H9 (cell line): Measurements from ENCODE around the gene FARSA. TPM values are rescaled to one million over a fixed set of nuclear protein-coding genes. Genes with fewer than 3 reads are reported as not detected.

Experiments
- DNase-seq: peaks from one replicate; pipeline ENCODE4 v3.0.0-alpha.2; 2017
- H2AFZ ChIP-seq: one replicate; pipeline ENCODE4 v1.6.1; 2013; ENCODE audit warnings: mild to moderate bottlenecking, low read length, control low read depth, moderate library complexity
- H2AK5ac ChIP-seq: 2 replicates; pipeline ENCODE4 v1.6.1; 2013; ENCODE audit warnings: low read length, control low read depth, mixed read lengths; ENCODE audit not compliant: insufficient read length
- H2BK120ac ChIP-seq: one replicate; pipeline ENCODE4 v1.6.1; 2013; ENCODE audit warnings: low read depth, mild to moderate bottlenecking, low read length, control low read depth, inconsistent platforms; ENCODE audit not compliant: poor library complexity, severe bottlenecking
- H2BK12ac ChIP-seq: 2 replicates; pipeline ENCODE4 v1.6.1; 2013; ENCODE audit warnings: low read length, control low read depth, mixed read lengths, low read depth; ENCODE audit not compliant: insufficient read length
- H2BK15ac ChIP-seq: 2 replicates; pipeline ENCODE4 v1.6.1; 2013; ENCODE audit warnings: low read depth, low read length, control low read depth
- H2BK20ac ChIP-seq: one replicate; pipeline ENCODE4 v1.6.1; 2013; ENCODE audit warnings: low read depth, mild to moderate bottlenecking, low read length, control low read depth, inconsistent platforms; ENCODE audit not compliant: poor library complexity, severe bottlenecking
- H2BK5ac ChIP-seq: 2 replicates; pipeline ENCODE4 v1.6.1; 2013; ENCODE audit warnings: low read length, control low read depth, mixed read lengths; ENCODE audit not compliant: insufficient read length
- H3K14ac ChIP-seq: 2 replicates; pipeline ENCODE4 v1.6.1; 2013; ENCODE audit warnings: low read length, control low read depth; ENCODE audit not compliant: insufficient read depth
- H3K18ac ChIP-seq: 2 replicates; pipeline ENCODE4 v1.6.1; 2013; ENCODE audit warnings: low read depth, mild to moderate bottlenecking, mixed read lengths, low read length, control low read depth; ENCODE audit not compliant: insufficient read length
- H3K23ac ChIP-seq: 2 replicates; pipeline ENCODE4 v1.6.1; 2013; ENCODE audit warnings: low read length, control low read depth, mixed read lengths, low read depth; ENCODE audit not compliant: insufficient read length
- H3K23me2 ChIP-seq: 2 replicates; pipeline ENCODE4 v1.6.1; 2013; ENCODE audit warnings: low read depth, mild to moderate bottlenecking, mixed read lengths, low read length, control low read depth; ENCODE audit not compliant: insufficient read length, poor library complexity, severe bottlenecking
- H3K27ac ChIP-seq: 2 replicates; pipeline ENCODE4 v1.5.1; 2013; ENCODE audit warnings: low read length, control low read depth, mixed read lengths, low read depth; ENCODE audit not compliant: insufficient read length
- H3K27me3 ChIP-seq: 2 replicates; pipeline ENCODE4 v1.6.1; 2013; ENCODE audit warnings: low read length, control low read depth, inconsistent platforms; ENCODE audit not compliant: insufficient read depth
- H3K4ac ChIP-seq: 2 replicates; pipeline ENCODE4 v1.6.1; 2013; ENCODE audit warnings: low read depth, mild to moderate bottlenecking, control low read depth, inconsistent platforms, low read length, moderate library complexity
- H3K4me1 ChIP-seq: 2 replicates; pipeline ENCODE4 v1.6.1; 2013; ENCODE audit warnings: low read length, control low read depth, inconsistent platforms; ENCODE audit not compliant: insufficient read depth
- H3K4me2 ChIP-seq: 2 replicates; pipeline ENCODE4 v1.6.1; 2013; ENCODE audit warnings: low read length, control low read depth, mixed read lengths; ENCODE audit not compliant: insufficient read length, insufficient read depth
- H3K56ac ChIP-seq: 2 replicates; pipeline ENCODE4 v1.6.1; 2013; ENCODE audit warnings: low read depth, mild to moderate bottlenecking, mixed read lengths, low read length, control low read depth; ENCODE audit not compliant: insufficient read length
- H3K79me1 ChIP-seq: 2 replicates; pipeline ENCODE4 v1.6.1; 2013; ENCODE audit warnings: low read depth, mild to moderate bottlenecking, moderate library complexity, low read length, control low read depth, inconsistent platforms; ENCODE audit not compliant: insufficient read depth, poor library complexity, severe bottlenecking
- H3K79me2 ChIP-seq: 2 replicates; pipeline ENCODE4 v1.6.1; 2013; ENCODE audit warnings: low read length, control low read depth, inconsistent platforms; ENCODE audit not compliant: insufficient read depth
- H3K9ac ChIP-seq: 2 replicates; pipeline ENCODE4 v1.6.1; 2013; ENCODE audit warnings: low read length, control low read depth, mixed read lengths; ENCODE audit not compliant: insufficient read length; ENCODE audit errors: extremely low read depth
- H3K9me3 ChIP-seq: one replicate; pipeline ENCODE4 v1.6.1; 2013; ENCODE audit warnings: low read depth, low read length, inconsistent platforms; ENCODE audit not compliant: control insufficient read depth
- H3T11ph ChIP-seq: one replicate; pipeline ENCODE4 v1.6.1; 2013; ENCODE audit warnings: mild to moderate bottlenecking, low read length, control low read depth, inconsistent platforms
- H4K20me1 ChIP-seq: one replicate; pipeline ENCODE4 v1.6.1; 2013; ENCODE audit not compliant: control insufficient read depth, insufficient read length, insufficient read depth
- H4K5ac ChIP-seq: 2 replicates; pipeline ENCODE4 v1.6.1; 2013; ENCODE audit warnings: low read depth, mild to moderate bottlenecking, mixed read lengths, low read length, control low read depth; ENCODE audit not compliant: insufficient read length
- H4K8ac ChIP-seq: replicated peaks from 2 replicates; pipeline ENCODE4 v1.6.1; 2013; ENCODE audit warnings: low read length, control low read depth, mixed read lengths, low read depth; ENCODE audit not compliant: insufficient read length
- H4K91ac ChIP-seq: 2 replicates; pipeline ENCODE4 v1.6.1; 2013; ENCODE audit warnings: low read depth, mild to moderate bottlenecking, moderate library complexity, mixed read lengths, low read length, control low read depth; ENCODE audit not compliant: insufficient read length
- H3K27ac Mint-ChIP-seq, 3 experiments: 2 replicates in 2 of 3; 3 replicates in 1 of 3; pipeline ENCODE4 v1.8.0; 2020 to 2021; ENCODE audit warnings: mixed read lengths in 3 of 3, mild to moderate bottlenecking in 1 of 3, moderate library complexity in 1 of 3
- H3K27me3 Mint-ChIP-seq: 2 replicates; pipeline ENCODE4 v1.8.0; 2021; ENCODE audit warnings: low read depth, mild to moderate bottlenecking, moderate library complexity, mixed read lengths
- H3K36me3 Mint-ChIP-seq, 3 experiments: 2 replicates in 2 of 3; 3 replicates in 1 of 3; pipeline ENCODE4 v1.8.0; 2020 to 2021; ENCODE audit warnings: low read depth in 3 of 3, mixed read lengths in 3 of 3; ENCODE audit not compliant: insufficient read depth in 1 of 3
- H3K4me1 Mint-ChIP-seq, 2 experiments: 2 replicates each; pipeline ENCODE4 v1.8.0; 2020; ENCODE audit warnings: mixed read lengths in 2 of 2
- H3K4me3 Mint-ChIP-seq, 2 experiments: 2 replicates in 1 of 2; 3 replicates in 1 of 2; pipeline ENCODE4 v1.8.0; 2020 to 2021; ENCODE audit warnings: mild to moderate bottlenecking in 2 of 2, mixed read lengths in 2 of 2, moderate library complexity in 1 of 2
- H3K9me3 Mint-ChIP-seq, 2 experiments: 2 replicates in 1 of 2; 3 replicates in 1 of 2; pipeline ENCODE4 v1.8.0; 2020; ENCODE audit warnings: mild to moderate bottlenecking in 2 of 2, mixed read lengths in 2 of 2, moderate library complexity in 1 of 2
- WGBS: extraction: QIAGEN DNeasy Blood & Tissue Kit; methylation state at CpG from one replicate; pipeline ENCODE4 v1.1.7; 2013; ENCODE audit warnings: missing lambda C conversion rate, low lambda C conversion rate, mixed read lengths; ENCODE audit not compliant: insufficient read length; ENCODE audit errors: extremely low coverage; 5-methylcytosine and 5-hydroxymethylcytosine counted together
- total RNA-seq: library from RNA; stranded (reverse); gene quantifications from 2 replicates; pipeline ENCODE4 v1.2.1, GENCODE V29; 2021
- TF ChIP-seq, protein P1 (sequence below): fragments of 200-600 bp; sonication (generic); conservative IDR thresholded peaks from 3 replicates; pipeline ENCODE4 v1.8.0; 2021; ENCODE audit warnings: antibody characterized with exemption, mild to moderate bottlenecking

The FARSA gene
- total RNA-seq, 1 experiment from 2014 or later, result 110 TPM

DNA sequence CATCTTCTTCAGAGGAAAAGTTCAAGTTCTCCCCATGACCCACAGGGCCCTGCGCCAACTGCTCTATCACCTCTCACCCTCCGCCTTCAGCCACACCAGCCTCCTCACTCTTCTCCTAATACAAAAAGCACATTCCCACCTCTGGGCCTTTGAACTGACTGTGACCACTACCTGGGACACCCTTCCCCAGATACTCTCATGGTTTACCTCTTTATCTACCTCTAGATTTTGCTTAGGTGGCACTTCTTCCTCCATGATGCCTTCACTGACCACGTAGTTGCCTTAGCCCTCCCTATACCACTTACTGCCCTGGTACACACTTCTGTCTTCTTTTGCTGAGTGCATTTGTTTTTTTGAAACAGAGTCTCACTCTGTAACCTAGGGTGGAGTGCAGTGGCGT, 10.6 kb downstream of the FARSA start:
- Histone ChIP-seq H4K91ac (no peak overlapping the region), H2BK5ac (no peak overlapping the region), H2BK15ac (no peak overlapping the region), H2BK12ac (no peak overlapping the region), H3K18ac (no peak overlapping the region), H3K4ac (no peak overlapping the region), H3K27ac (no peak overlapping the region), H3K4me2 (no peak overlapping the region), H2BK120ac (no peak overlapping the region), H3K14ac (no peak overlapping the region), H3K79me2 (no peaks in the 10 kb centered on the region), H3K27me3 (peaks cover 5% of the 10 kb centered on the region; the same call in 1 of the 2 replicates), H3K56ac (no peak overlapping the region), H2BK20ac (no peak overlapping the region), H4K8ac (no peak overlapping the region), H4K5ac (no peak overlapping the region), H3K4me1 (no peaks in the 10 kb centered on the region), H3T11ph (no peak overlapping the region), H3K23me2 (no peaks in the 10 kb centered on the region), H2AFZ (no peak overlapping the region), H3K79me1 (no peaks in the 10 kb centered on the region), H2AK5ac (no peak overlapping the region), H3K9ac (no peak overlapping the region), H3K9me3 (no peaks in the 10 kb centered on the region), H4K20me1 (peaks cover 5% of the 10 kb centered on the region), H3K23ac (no peak overlapping the region)
- TF ChIP-seq, protein P1, sequence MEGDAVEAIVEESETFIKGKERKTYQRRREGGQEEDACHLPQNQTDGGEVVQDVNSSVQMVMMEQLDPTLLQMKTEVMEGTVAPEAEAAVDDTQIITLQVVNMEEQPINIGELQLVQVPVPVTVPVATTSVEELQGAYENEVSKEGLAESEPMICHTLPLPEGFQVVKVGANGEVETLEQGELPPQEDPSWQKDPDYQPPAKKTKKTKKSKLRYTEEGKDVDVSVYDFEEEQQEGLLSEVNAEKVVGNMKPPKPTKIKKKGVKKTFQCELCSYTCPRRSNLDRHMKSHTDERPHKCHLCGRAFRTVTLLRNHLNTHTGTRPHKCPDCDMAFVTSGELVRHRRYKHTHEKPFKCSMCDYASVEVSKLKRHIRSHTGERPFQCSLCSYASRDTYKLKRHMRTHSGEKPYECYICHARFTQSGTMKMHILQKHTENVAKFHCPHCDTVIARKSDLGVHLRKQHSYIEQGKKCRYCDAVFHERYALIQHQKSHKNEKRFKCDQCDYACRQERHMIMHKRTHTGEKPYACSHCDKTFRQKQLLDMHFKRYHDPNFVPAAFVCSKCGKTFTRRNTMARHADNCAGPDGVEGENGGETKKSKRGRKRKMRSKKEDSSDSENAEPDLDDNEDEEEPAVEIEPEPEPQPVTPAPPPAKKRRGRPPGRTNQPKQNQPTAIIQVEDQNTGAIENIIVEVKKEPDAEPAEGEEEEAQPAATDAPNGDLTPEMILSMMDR, result no peak
- Mint-ChIP-seq H3K36me3 (peaks cover 44 to 55% (median 49%) of the 10 kb centered on the region in 3 experiments; a peak in 6 of 7 replicates), H3K27me3 (peaks cover 15% of the 10 kb centered on the region), H3K9me3 (peaks cover 7 to 8% of the 10 kb centered on the region in 2 experiments), H3K27ac (no peak overlapping the region), H3K4me1 (0 out of 4 replicates have a peak, but pooled peaks cover 0 to 6% of the 10 kb centered on the region in 2 experiments), H3K4me3 (peak overlapping the region in 1 of 2 experiments; percentile 5; a peak in 1 of 5 replicates)
- DNase-seq, result no peak
- no CpG with 5 or more reads among the region's 4 CpGs for WGBS
